ENCODE data around the gene LRRC19.

LRRC19 gene

DNA sequence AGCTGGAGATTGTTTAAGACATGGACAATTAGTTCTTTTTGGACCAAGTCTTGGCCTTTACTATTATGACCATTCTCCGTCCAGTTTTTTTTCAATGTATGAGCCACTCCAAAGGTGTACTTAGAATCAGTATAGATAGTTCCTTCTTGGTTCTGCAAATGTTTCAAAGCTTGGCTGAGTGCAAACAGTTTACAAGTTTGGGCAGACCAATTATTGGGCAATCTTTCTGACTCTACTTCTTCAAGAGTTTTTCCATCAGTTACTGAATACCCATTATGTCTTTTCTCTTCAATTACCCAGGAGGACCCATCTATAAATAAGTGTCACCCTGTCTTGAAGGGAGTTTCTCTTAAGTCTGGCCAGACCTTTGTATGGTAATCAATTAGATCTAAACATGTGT, 33.8 kb downstream of the LRRC19 start:
- ATAC-seq (ENCODE audit: insufficient read depth, low read depth) (no peak), DNase-seq (no peak)
- Histone ChIP-seq H3K36me3 (ENCODE audit: insufficient read depth, low read length) (no peaks in the 10 kb centered on the region; the same call in 1 of the 2 replicates), H3K4me2 (ENCODE audit: insufficient read depth, low read length) (no peak overlapping the region), H3K4me3 (ENCODE audit: low read depth in 1 of 2, low read length in 2 of 2) (no peak overlapping the region), H3K9ac (ENCODE audit: low read depth, low read length) (no peak overlapping the region), H3K79me2 (ENCODE audit: insufficient read depth, low read length) (peaks cover 24% of the 10 kb centered on the region), H3K9me3 (ENCODE audit: insufficient read depth, low read length, severe bottlenecking) (no peaks in the 10 kb centered on the region), H4K20me1 (ENCODE audit: insufficient read depth, low read length) (no peaks in the 10 kb centered on the region), H2AFZ (ENCODE audit: low read depth, low read length) (no peak overlapping the region), H3K27me3 (ENCODE audit: insufficient read depth, low read length, poor library complexity) (no peaks in the 10 kb centered on the region), H3K27ac (ENCODE audit: low read length) (no peak overlapping the region), H3K4me1 (ENCODE audit: insufficient read depth, low read length) (no peaks in the 10 kb centered on the region)
- TF ChIP-seq EZH2 (IDR thresholded peaks at IDR 0.05; ENCODE audit: borderline replicate concordance, low read depth, low read length, severe bottlenecking) = no peak
- TF ChIP-seq, protein P1, sequence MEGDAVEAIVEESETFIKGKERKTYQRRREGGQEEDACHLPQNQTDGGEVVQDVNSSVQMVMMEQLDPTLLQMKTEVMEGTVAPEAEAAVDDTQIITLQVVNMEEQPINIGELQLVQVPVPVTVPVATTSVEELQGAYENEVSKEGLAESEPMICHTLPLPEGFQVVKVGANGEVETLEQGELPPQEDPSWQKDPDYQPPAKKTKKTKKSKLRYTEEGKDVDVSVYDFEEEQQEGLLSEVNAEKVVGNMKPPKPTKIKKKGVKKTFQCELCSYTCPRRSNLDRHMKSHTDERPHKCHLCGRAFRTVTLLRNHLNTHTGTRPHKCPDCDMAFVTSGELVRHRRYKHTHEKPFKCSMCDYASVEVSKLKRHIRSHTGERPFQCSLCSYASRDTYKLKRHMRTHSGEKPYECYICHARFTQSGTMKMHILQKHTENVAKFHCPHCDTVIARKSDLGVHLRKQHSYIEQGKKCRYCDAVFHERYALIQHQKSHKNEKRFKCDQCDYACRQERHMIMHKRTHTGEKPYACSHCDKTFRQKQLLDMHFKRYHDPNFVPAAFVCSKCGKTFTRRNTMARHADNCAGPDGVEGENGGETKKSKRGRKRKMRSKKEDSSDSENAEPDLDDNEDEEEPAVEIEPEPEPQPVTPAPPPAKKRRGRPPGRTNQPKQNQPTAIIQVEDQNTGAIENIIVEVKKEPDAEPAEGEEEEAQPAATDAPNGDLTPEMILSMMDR (IDR thresholded peaks at IDR 0.05; ENCODE audit: borderline replicate concordance, extremely low read depth, low read length, poor library complexity, severe bottlenecking) = no peak

- H3K4me3 ChIP-seq (ENCODE audit: low read depth in 1 of 2, low read length in 2 of 2) = peak overlapping the region; percentile 38 to 67
- peaks cover 28% of the 10 kb centered on the region for H3K4me1 ChIP-seq (ENCODE audit: insufficient read depth, low read length)
- no peaks in the 10 kb centered on the region; the same call in 1 of the 2 replicates for H3K36me3 ChIP-seq (ENCODE audit: insufficient read depth, low read length)
- ATAC-seq (ENCODE audit: insufficient read depth, low read depth) (no peak), DNase-seq (no peak)
- no peak for TF ChIP-seq EZH2 (IDR thresholded peaks at IDR 0.05; ENCODE audit: borderline replicate concordance, low read depth, low read length, severe bottlenecking)
- TF ChIP-seq, protein P1 (IDR thresholded peaks at IDR 0.05; ENCODE audit: borderline replicate concordance, extremely low read depth, low read length, poor library complexity, severe bottlenecking) = no peak
- no peaks in the 10 kb centered on the region for H3K9me3 ChIP-seq (ENCODE audit: insufficient read depth, low read length, severe bottlenecking)
- no peaks in the 10 kb centered on the region for H3K27me3 ChIP-seq (ENCODE audit: insufficient read depth, low read length, poor library complexity)
- peak overlapping the region; percentile 75 for H3K9ac ChIP-seq (ENCODE audit: low read depth, low read length)
- peak overlapping the region; percentile 70 for H3K4me2 ChIP-seq (ENCODE audit: insufficient read depth, low read length)
- H3K27ac ChIP-seq (ENCODE audit: low read length) = peak overlapping the region; percentile 95
- H4K20me1 ChIP-seq (ENCODE audit: insufficient read depth, low read length) = no peaks in the 10 kb centered on the region
- peaks cover 25% of the 10 kb centered on the region for H3K79me2 ChIP-seq (ENCODE audit: insufficient read depth, low read length)
- peak overlapping the region; percentile 96 for H2AFZ ChIP-seq (ENCODE audit: low read depth, low read length)
These were observed 48.6 kb downstream of the LRRC19 start for GRCh38 chr9:26956860-26957233.

DNA sequence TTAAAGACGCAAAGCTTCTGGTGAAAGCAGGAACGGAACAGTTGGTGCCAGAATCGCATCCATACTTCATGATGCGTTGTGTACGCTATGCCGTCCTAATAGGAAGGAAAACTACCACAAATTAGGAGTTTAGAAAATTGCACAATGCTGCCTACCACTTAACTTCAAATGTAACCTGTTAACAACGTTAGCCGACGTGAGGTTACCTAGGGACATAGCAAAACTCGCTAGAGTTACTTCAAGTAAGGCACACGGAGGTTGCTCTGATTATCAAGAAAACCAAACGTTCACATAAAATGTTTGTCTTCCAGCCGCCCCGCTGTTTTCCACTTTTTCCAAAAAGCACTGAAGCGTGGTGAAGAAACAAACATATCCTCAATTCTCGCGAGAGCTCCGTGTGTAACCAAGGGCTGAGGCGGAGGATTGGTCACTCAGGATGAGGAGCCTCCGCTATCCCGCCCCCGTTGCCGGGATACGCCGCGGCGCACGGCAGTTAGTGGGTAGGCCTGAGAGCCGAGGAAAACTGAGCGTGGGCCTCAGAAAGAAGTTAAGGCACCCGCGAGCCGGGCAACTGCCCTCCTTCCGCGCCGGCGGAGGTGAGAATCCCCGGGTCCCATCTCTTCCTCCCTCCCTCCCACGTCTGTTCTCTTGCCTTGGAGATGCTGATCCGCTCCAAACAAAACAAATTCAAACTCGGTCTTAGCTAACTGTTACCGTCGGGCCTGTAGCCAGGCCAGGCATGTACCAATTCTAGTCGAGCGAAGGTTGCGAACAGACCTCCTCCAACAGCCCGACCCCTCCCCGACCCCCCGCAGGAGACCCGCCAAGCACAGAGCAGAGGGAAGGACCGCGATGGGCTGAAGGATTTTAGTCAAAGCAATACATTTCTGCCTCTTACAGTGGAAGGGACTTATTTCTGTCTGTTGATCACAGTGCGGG, 49.3 kb downstream of the LRRC19 start, which contains the start of gene IFT74:
TSS of gene IFT74 (plus strand) at position 492 of the 939 bp plus-strand sequence. CDS start 5,556 bp downstream, outside the sequence.
- DNase-seq = peak; percentile 93
- Histone ChIP-seq H3K27ac (ENCODE audit: low read length) (peak within 1 kb of the TSS; percentile 95), H3K9ac (ENCODE audit: low read depth, low read length) (peak within 1 kb of the TSS; percentile 75), H3K27me3 (ENCODE audit: insufficient read depth, low read length, poor library complexity) (no peaks in the 10 kb centered on the region), H3K9me3 (ENCODE audit: insufficient read depth, low read length, severe bottlenecking) (no peaks in the 10 kb centered on the region), H2AFZ (ENCODE audit: low read depth, low read length) (peak within 1 kb of the TSS; percentile 96), H3K4me3 (ENCODE audit: low read depth in 1 of 2, low read length in 2 of 2) (peak within 1 kb of the TSS; percentile 38 to 67), H4K20me1 (ENCODE audit: insufficient read depth, low read length) (no peaks in the 10 kb centered on the region), H3K4me2 (ENCODE audit: insufficient read depth, low read length) (peak within 1 kb of the TSS; percentile 70), H3K79me2 (ENCODE audit: insufficient read depth, low read length) (peaks cover 25% of the 10 kb centered on the region), H3K36me3 (ENCODE audit: insufficient read depth, low read length) (no peaks in the 10 kb centered on the region), H3K4me1 (ENCODE audit: insufficient read depth, low read length) (peaks cover 28% of the 10 kb centered on the region)
- no peak for TF ChIP-seq EZH2 (IDR thresholded peaks at IDR 0.05; ENCODE audit: borderline replicate concordance, low read depth, low read length, severe bottlenecking)
- TF ChIP-seq, protein P1 (IDR thresholded peaks at IDR 0.05; ENCODE audit: borderline replicate concordance, extremely low read depth, low read length, poor library complexity, severe bottlenecking) = no peak
- ATAC-seq (ENCODE audit: insufficient read depth, low read depth) = peak; percentile 99

All from DND-41 (cell line).